K562 (cell line): ENCODE measurements around the gene B4GALT7. TPM values are rescaled to one million over a fixed set of nuclear protein-coding genes. Genes with fewer than 3 reads are reported as not detected.
A peak's percentile ranks its signal among the peaks of the same experiment; 100 is the strongest.

ENCODE experiments used
- BCL6 ChIP-seq: fragments of 250-450 bp; sonication (Bioruptor Pico); IDR thresholded peaks from 2 replicates; pipeline ENCODE4 v1.4.0; 2020
- CHD1 ChIP-seq: fragments of 200-600 bp; sonication (generic); IDR thresholded peaks from one replicate; pipeline ENCODE4 v1.6.1; 2012; ENCODE audit warnings: mild to moderate bottlenecking, moderate library complexity, low read length, inconsistent platforms
- ESRRB ChIP-seq: fragments of 250-450 bp; sonication (Bioruptor Pico); IDR thresholded peaks from 2 replicates; pipeline ENCODE4 v1.5.0; 2020; ENCODE audit warnings: mild to moderate bottlenecking, moderate library complexity, borderline replicate concordance
- ETV5 ChIP-seq: sonication (generic); formaldehyde crosslinking; IDR thresholded peaks from 2 replicates; pipeline ENCODE4 v1.4.0; 2020; ENCODE audit warnings: low read depth, mild to moderate bottlenecking, missing genetic modification reagents
- FOXA1 ChIP-seq: fragments of 450-650 bp; IDR thresholded peaks from 2 replicates; pipeline ENCODE4 v1.6.1; 2016; ENCODE audit warnings: mild to moderate bottlenecking, borderline replicate concordance
- HNRNPLL ChIP-seq: fragments of 200-400 bp; formaldehyde crosslinking; IDR thresholded peaks from 2 replicates; pipeline ENCODE4 v1.6.1; 2017; ENCODE audit warnings: low read length, low read depth, mild to moderate bottlenecking; ENCODE audit not compliant: poor library complexity, severe bottlenecking
- LCOR ChIP-seq: sonication (generic); formaldehyde crosslinking; IDR thresholded peaks from 2 replicates; pipeline ENCODE4 v1.8.0; 2022; ENCODE audit warnings: mild to moderate bottlenecking, missing genetic modification reagents
- MCM2 ChIP-seq: fragments of 450-650 bp; IDR thresholded peaks from 2 replicates; pipeline ENCODE4 v1.6.1; 2017; ENCODE audit warnings: low read depth, mild to moderate bottlenecking
- MECOM ChIP-seq: fragments of 250-450 bp; sonication (Bioruptor Pico); IDR thresholded peaks from 2 replicates; pipeline ENCODE4 v1.8.0; 2022; ENCODE audit warnings: inconsistent platforms
- PCBP1 ChIP-seq: fragments of 200-400 bp; formaldehyde crosslinking; IDR thresholded peaks from 2 replicates; pipeline ENCODE4 v1.6.1; 2018; ENCODE audit warnings: mild to moderate bottlenecking, low read depth, low read length; ENCODE audit not compliant: poor library complexity, severe bottlenecking
- SMARCA4 ChIP-seq: fragments of 450-650 bp; IDR thresholded peaks from 2 replicates; pipeline ENCODE4 v1.6.1; 2016
- SNIP1 ChIP-seq: fragments of 450-650 bp; IDR thresholded peaks from 2 replicates; pipeline ENCODE4 v1.7.1; 2017; ENCODE audit warnings: low read depth, mild to moderate bottlenecking
- WHSC1 ChIP-seq: IDR thresholded peaks from one replicate; pipeline ENCODE4 v1.6.1; 2012; ENCODE audit warnings: low read length, control low read depth, inconsistent platforms
- ZNF175 ChIP-seq: fragments of 200-800 bp; sonication (Bioruptor generic); IDR thresholded peaks from 2 replicates; pipeline ENCODE4 v1.6.1; 2016; ENCODE audit warnings: low read depth, mild to moderate bottlenecking, missing genetic modification characterization, missing compliant biosample characterization
- ZNF75A ChIP-seq: fragments of 450-650 bp; formaldehyde crosslinking; IDR thresholded peaks from 2 replicates; pipeline ENCODE4 v1.4.0; 2020; ENCODE audit warnings: mild to moderate bottlenecking
- polyA plus RNA-seq, 8 experiments: library from polyadenylated mRNA; depleted of rRNA in 4 of 8; stranded (reverse) in 5 of 8; unstranded in 3 of 8; fragments of >200 nt; fragmentation: Nextera tagmentation in 2 of 8; fragmentation: Illumina TruSeq in 1 of 8; extraction: Ambion mirVana in 2 of 8; extraction: Trizol in 1 of 8; gene quantifications; 2 replicates each; pipeline versions ENCODE4 v1.2.1 to v1.2.3, GENCODE V29; 2011 to 2014; ENCODE audit warnings: inconsistent platforms in 1 of 8, missing spikeins in 1 of 8
- total RNA-seq, 7 experiments: library from RNA; depleted of rRNA in 6 of 7; stranded (reverse); fragments of >200 nt in 6 of 7; fragmentation: Illumina TruSeq in 2 of 7; extraction: Trizol in 2 of 7; gene quantifications; 2 replicates each; pipeline versions ENCODE4 v1.2.1 to v1.2.3, GENCODE V29; 2011 to 2021; ENCODE audit warnings: low replicate concordance in 1 of 7
- TF ChIP-seq, protein P1 (sequence below): fragments of 250-450 bp; sonication (Bioruptor Pico); IDR thresholded peaks from 2 replicates; pipeline ENCODE4 v1.4.0; 2020; ENCODE audit warnings: mild to moderate bottlenecking
- TF ChIP-seq, protein P2 (sequence below): fragments of 450-650 bp; formaldehyde crosslinking; IDR thresholded peaks from 2 replicates; pipeline ENCODE4 v1.4.0; 2020; ENCODE audit warnings: mild to moderate bottlenecking, moderate library complexity
- TF ChIP-seq, protein P3 (sequence below): fragments of 250-450 bp; sonication (Bioruptor Pico); IDR thresholded peaks from 2 replicates; pipeline ENCODE4 v1.5.0; 2021
- TF ChIP-seq, protein P4 (sequence below), 2 experiments: IDR thresholded peaks; 2 replicates each; pipeline ENCODE4 v1.6.1; 2012; ENCODE audit warnings: improper control_type of control experiment in 2 of 2, low read depth in 2 of 2, low read length in 2 of 2, borderline replicate concordance in 1 of 2
- TF ChIP-seq, protein P5 (sequence below): IDR thresholded peaks from 2 replicates; pipeline ENCODE4 v1.6.1; 2014; ENCODE audit warnings: antibody characterized with exemption

The B4GALT7 gene
- total and polyA plus RNA-seq, 9 of the 15 experiments (the other 6 are each of a cell fraction or from before 2014, with no cell fraction given), result 0.34 to 17.7 (median 9.1) TPM

DNA sequence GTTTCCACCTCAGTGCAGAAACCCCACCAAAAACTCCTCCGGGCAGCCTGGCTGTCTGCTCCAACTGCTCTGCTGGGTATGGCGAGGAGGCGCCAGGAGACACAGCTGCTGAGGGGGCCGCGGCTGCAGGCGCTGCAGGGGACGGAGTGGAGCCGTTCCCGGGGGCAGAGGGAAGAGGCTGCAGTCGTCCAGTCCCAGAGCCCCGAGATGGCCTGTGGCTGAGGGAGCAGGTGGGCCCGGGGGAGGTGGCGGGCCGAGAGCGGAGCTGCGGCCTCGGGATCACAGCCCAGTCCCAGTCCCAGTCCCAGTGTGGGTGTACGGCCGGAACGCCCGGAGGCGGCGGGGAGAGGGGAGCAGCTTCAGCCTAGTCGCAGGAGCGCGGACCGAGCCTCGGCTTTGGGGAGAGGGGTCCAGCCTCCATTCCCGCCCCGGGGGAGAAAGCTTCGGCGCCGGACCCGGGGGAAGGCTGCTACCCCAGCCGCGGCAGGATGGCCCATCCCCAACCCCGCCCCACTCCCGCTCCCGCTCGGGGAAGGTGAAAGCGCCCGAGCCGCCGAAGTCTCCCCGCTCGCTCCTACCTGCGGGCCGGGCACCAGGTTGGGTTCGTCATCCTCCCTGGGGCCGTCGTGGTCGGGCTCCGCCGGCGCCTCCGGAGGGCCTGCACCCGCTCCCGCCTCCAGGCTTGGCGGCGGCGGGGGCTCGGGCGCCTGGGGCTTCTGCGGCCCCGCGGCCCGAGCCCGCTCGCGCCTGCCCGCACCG, 46.1 kb upstream of the B4GALT7 start (continued):
- TF ChIP-seq HNRNPLL, result no peak
- TF ChIP-seq, protein P1, sequence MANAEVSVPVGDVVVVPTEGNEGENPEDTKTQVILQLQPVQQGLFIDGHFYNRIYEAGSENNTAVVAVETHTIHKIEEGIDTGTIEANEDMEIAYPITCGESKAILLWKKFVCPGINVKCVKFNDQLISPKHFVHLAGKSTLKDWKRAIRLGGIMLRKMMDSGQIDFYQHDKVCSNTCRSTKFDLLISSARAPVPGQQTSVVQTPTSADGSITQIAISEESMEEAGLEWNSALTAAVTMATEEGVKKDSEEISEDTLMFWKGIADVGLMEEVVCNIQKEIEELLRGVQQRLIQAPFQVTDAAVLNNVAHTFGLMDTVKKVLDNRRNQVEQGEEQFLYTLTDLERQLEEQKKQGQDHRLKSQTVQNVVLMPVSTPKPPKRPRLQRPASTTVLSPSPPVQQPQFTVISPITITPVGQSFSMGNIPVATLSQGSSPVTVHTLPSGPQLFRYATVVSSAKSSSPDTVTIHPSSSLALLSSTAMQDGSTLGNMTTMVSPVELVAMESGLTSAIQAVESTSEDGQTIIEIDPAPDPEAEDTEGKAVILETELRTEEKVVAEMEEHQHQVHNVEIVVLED (CRISPR knock-in tag), result no peak
- no peak for TF ChIP-seq WHSC1
- no peak for TF ChIP-seq BCL6 (CRISPR knock-in tag)
- no peak for TF ChIP-seq ZNF175 (CRISPR knock-in tag)
- TF ChIP-seq LCOR, result no peak
- TF ChIP-seq, protein P2, sequence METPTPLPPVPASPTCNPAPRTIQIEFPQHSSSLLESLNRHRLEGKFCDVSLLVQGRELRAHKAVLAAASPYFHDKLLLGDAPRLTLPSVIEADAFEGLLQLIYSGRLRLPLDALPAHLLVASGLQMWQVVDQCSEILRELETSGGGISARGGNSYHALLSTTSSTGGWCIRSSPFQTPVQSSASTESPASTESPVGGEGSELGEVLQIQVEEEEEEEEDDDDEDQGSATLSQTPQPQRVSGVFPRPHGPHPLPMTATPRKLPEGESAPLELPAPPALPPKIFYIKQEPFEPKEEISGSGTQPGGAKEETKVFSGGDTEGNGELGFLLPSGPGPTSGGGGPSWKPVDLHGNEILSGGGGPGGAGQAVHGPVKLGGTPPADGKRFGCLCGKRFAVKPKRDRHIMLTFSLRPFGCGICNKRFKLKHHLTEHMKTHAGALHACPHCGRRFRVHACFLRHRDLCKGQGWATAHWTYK (CRISPR knock-in tag), result no peak
- TF ChIP-seq, protein P3, sequence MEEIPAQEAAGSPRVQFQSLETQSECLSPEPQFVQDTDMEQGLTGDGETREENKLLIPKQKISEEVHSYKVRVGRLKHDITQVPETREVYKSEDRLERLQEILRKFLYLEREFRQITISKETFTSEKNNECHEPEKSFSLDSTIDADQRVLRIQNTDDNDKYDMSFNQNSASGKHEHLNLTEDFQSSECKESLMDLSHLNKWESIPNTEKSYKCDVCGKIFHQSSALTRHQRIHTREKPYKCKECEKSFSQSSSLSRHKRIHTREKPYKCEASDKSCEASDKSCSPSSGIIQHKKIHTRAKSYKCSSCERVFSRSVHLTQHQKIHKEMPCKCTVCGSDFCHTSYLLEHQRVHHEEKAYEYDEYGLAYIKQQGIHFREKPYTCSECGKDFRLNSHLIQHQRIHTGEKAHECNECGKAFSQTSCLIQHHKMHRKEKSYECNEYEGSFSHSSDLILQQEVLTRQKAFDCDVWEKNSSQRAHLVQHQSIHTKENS (CRISPR knock-in tag), result no peak
- peak; percentile 1 for TF ChIP-seq CHD1
- TF ChIP-seq SNIP1, result no peak
- TF ChIP-seq MCM2, result no peak
- TF ChIP-seq ZNF75A (CRISPR knock-in tag), result no peak
- no peak for TF ChIP-seq SMARCA4
- TF ChIP-seq, protein P4, sequence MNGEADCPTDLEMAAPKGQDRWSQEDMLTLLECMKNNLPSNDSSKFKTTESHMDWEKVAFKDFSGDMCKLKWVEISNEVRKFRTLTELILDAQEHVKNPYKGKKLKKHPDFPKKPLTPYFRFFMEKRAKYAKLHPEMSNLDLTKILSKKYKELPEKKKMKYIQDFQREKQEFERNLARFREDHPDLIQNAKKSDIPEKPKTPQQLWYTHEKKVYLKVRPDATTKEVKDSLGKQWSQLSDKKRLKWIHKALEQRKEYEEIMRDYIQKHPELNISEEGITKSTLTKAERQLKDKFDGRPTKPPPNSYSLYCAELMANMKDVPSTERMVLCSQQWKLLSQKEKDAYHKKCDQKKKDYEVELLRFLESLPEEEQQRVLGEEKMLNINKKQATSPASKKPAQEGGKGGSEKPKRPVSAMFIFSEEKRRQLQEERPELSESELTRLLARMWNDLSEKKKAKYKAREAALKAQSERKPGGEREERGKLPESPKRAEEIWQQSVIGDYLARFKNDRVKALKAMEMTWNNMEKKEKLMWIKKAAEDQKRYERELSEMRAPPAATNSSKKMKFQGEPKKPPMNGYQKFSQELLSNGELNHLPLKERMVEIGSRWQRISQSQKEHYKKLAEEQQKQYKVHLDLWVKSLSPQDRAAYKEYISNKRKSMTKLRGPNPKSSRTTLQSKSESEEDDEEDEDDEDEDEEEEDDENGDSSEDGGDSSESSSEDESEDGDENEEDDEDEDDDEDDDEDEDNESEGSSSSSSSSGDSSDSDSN (IDR thresholded peaks at IDR 0.05; ENCODE audit: borderline replicate concordance in 1 of 2, low read depth in 2 of 2, low read length in 2 of 2), result 0 out of 4 replicates have a peak, but pooled peaks of 1 of the 2 experiments have one; percentile 24
- TF ChIP-seq ESRRB (CRISPR knock-in tag), result no peak
- TF ChIP-seq, protein P5, sequence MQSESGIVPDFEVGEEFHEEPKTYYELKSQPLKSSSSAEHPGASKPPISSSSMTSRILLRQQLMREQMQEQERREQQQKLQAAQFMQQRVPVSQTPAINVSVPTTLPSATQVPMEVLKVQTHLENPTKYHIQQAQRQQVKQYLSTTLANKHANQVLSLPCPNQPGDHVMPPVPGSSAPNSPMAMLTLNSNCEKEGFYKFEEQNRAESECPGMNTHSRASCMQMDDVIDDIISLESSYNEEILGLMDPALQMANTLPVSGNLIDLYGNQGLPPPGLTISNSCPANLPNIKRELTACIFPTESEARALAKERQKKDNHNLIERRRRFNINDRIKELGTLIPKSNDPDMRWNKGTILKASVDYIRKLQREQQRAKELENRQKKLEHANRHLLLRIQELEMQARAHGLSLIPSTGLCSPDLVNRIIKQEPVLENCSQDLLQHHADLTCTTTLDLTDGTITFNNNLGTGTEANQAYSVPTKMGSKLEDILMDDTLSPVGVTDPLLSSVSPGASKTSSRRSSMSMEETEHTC, result no peak
- no peak for TF ChIP-seq MECOM
- peak; percentile 41 for TF ChIP-seq PCBP1
- no peak for TF ChIP-seq FOXA1
- TF ChIP-seq ETV5, result no peak
